Measurements from ENCODE around the gene CTNNA3.

Gene CTNNA3

GRCh38 chr10:67518756-67519155 is 177.2 kb downstream of the CTNNA3 start:
- H3K27me3 ChIP-seq (ENCODE audit: insufficient read depth, low read length, poor library complexity, severe bottlenecking) = no peaks in the 10 kb centered on the region
- H3K9me2 ChIP-seq (replicated peaks; ENCODE audit: low read depth, low read length) = no peaks in the 10 kb centered on the region
- H3K9me3 ChIP-seq (ENCODE audit: insufficient read depth, low read depth, low read length) = no peaks in the 10 kb centered on the region
- no peak overlapping the region for H3K4me3 ChIP-seq (ENCODE audit: low read length, poor library complexity, severe bottlenecking)
- no peak overlapping the region for H3K4me2 ChIP-seq (ENCODE audit: low read depth, low read length, poor library complexity, severe bottlenecking)
- TF ChIP-seq EZH2phosphoT487 (IDR thresholded peaks at IDR 0.05; ENCODE audit: borderline replicate concordance) (no peak), CTCF (conservative IDR thresholded peaks at IDR 0.05; ENCODE audit: low read length) (no peak)
- H2AFZ ChIP-seq (ENCODE audit: low read length) = no peak overlapping the region
- no peaks in the 10 kb centered on the region for H3F3A ChIP-seq (ENCODE audit: low read depth)
- no peaks in the 10 kb centered on the region for H3K36me3 ChIP-seq (ENCODE audit: insufficient read depth, low read length)
- no peaks in the 10 kb centered on the region for H3K4me1 ChIP-seq (ENCODE audit: insufficient read depth, low read length, poor library complexity, severe bottlenecking)
- no peaks in the 10 kb centered on the region for H4K20me1 ChIP-seq (ENCODE audit: insufficient read depth, low read length, poor library complexity, severe bottlenecking)
- H3K79me2 ChIP-seq (ENCODE audit: insufficient read depth, low read length) = no peaks in the 10 kb centered on the region
- H3K9ac ChIP-seq (ENCODE audit: low read depth, low read length, poor library complexity, severe bottlenecking) = no peak overlapping the region

- no peak overlapping the region for H2AFZ ChIP-seq (ENCODE audit: low read length)
Observed at GRCh38 chr10:67518043-67518442, 178.0 kb downstream of the CTNNA3 start.

GRCh38 chr10:67506757-67507091 is 189.3 kb downstream of the CTNNA3 start:
- no peaks in the 10 kb centered on the region for H3K9me3 ChIP-seq (ENCODE audit: insufficient read depth, low read depth, low read length)
- H3F3A ChIP-seq (ENCODE audit: low read depth) = no peaks in the 10 kb centered on the region
- H2AFZ ChIP-seq (ENCODE audit: low read length) = no peak overlapping the region
- H3K4me2 ChIP-seq (ENCODE audit: low read depth, low read length, poor library complexity, severe bottlenecking) = no peak overlapping the region
- H4K20me1 ChIP-seq (ENCODE audit: insufficient read depth, low read length, poor library complexity, severe bottlenecking) = no peaks in the 10 kb centered on the region
- no peak overlapping the region for H3K4me3 ChIP-seq (ENCODE audit: low read length, poor library complexity, severe bottlenecking)
- H3K79me2 ChIP-seq (ENCODE audit: insufficient read depth, low read length) = no peaks in the 10 kb centered on the region
- no peaks in the 10 kb centered on the region for H3K36me3 ChIP-seq (ENCODE audit: insufficient read depth, low read length)
- H3K4me1 ChIP-seq (ENCODE audit: insufficient read depth, low read length, poor library complexity, severe bottlenecking) = no peaks in the 10 kb centered on the region
- no peaks in the 10 kb centered on the region for H3K27me3 ChIP-seq (ENCODE audit: insufficient read depth, low read length, poor library complexity, severe bottlenecking)
- H3K9ac ChIP-seq (ENCODE audit: low read depth, low read length, poor library complexity, severe bottlenecking) = no peak overlapping the region
- no peaks in the 10 kb centered on the region for H3K9me2 ChIP-seq (replicated peaks; ENCODE audit: low read depth, low read length)
- TF ChIP-seq CTCF (conservative IDR thresholded peaks at IDR 0.05; ENCODE audit: low read length) (no peak), EZH2phosphoT487 (IDR thresholded peaks at IDR 0.05; ENCODE audit: borderline replicate concordance) (no peak)

More at GRCh38 chr10:67518043-67518442, 178.0 kb downstream of the CTNNA3 start:
- Histone ChIP-seq H3K36me3 (ENCODE audit: insufficient read depth, low read length) (no peaks in the 10 kb centered on the region), H3K4me2 (ENCODE audit: low read depth, low read length, poor library complexity, severe bottlenecking) (no peak overlapping the region), H3K79me2 (ENCODE audit: insufficient read depth, low read length) (no peaks in the 10 kb centered on the region), H3K27me3 (ENCODE audit: insufficient read depth, low read length, poor library complexity, severe bottlenecking) (no peaks in the 10 kb centered on the region), H3K9me2 (replicated peaks; ENCODE audit: low read depth, low read length) (no peaks in the 10 kb centered on the region), H3K9ac (ENCODE audit: low read depth, low read length, poor library complexity, severe bottlenecking) (no peak overlapping the region), H3F3A (ENCODE audit: low read depth) (no peaks in the 10 kb centered on the region), H4K20me1 (ENCODE audit: insufficient read depth, low read length, poor library complexity, severe bottlenecking) (no peaks in the 10 kb centered on the region), H3K4me1 (ENCODE audit: insufficient read depth, low read length, poor library complexity, severe bottlenecking) (no peaks in the 10 kb centered on the region), H3K4me3 (ENCODE audit: low read length, poor library complexity, severe bottlenecking) (no peak overlapping the region), H3K9me3 (ENCODE audit: insufficient read depth, low read depth, low read length) (no peaks in the 10 kb centered on the region)
- TF ChIP-seq EZH2phosphoT487 (IDR thresholded peaks at IDR 0.05; ENCODE audit: borderline replicate concordance) (no peak), CTCF (conservative IDR thresholded peaks at IDR 0.05; ENCODE audit: low read length) (no peak)
